GM19239 (cell line): ENCODE measurements around the gene CYFIP2.
A peak's percentile ranks its signal among the peaks of the same experiment; 100 is the strongest.

Source experiments
- DNase-seq: peaks from one replicate; pipeline ENCODE4 v3.0.0; 2011; ENCODE audit warnings: low spot score; ENCODE audit not compliant: insufficient read length
- FAIRE-seq: peaks from 2 replicates; lab custom pipeline; 2011; peaks lifted over from hg19 to GRCh38; lab: Jason Lieb, UNC

CYFIP2 gene

GRCh38 chr5:157253547-157253946 lies 12.4 kb upstream of the CYFIP2 start:
- no peak for FAIRE-seq
- no peak for DNase-seq

GRCh38 chr5:157258450-157258849 lies 7.5 kb upstream of the CYFIP2 start:
- DNase-seq: no peak

GRCh38 chr5:157259699-157260098 lies 6.2 kb upstream of the CYFIP2 start:
- DNase-seq (no peak), FAIRE-seq (no peak)

More at GRCh38 chr5:157258450-157258849, 7.5 kb upstream of the CYFIP2 start:
- no peak for FAIRE-seq

GRCh38 chr5:157263496-157264090 lies 2.3 kb upstream of the CYFIP2 start:
- FAIRE-seq (peak; percentile 65), DNase-seq (no peak)

GRCh38 chr5:157266286-157267007 lies 524 bp downstream of the CYFIP2 start:
- no peak for DNase-seq

GRCh38 chr5:157267025-157267424 lies 1.1 kb downstream of the CYFIP2 start:
- FAIRE-seq (peak; percentile 64), DNase-seq (no peak)

More at GRCh38 chr5:157266286-157267007, 524 bp downstream of the CYFIP2 start:
- no peak for FAIRE-seq

- DNase-seq (no peak), FAIRE-seq (no peak)
These were observed 2.0 kb downstream of the CYFIP2 start for GRCh38 chr5:157267761-157268480.

GRCh38 chr5:157269165-157269671 lies 3.3 kb downstream of the CYFIP2 start:
- FAIRE-seq (peak; percentile 31), DNase-seq (no peak)

GRCh38 chr5:157269761-157270272 lies 3.9 kb downstream of the CYFIP2 start:
- no peak for FAIRE-seq
- no peak for DNase-seq

GRCh38 chr5:157270771-157271170 lies 4.8 kb downstream of the CYFIP2 start:
- FAIRE-seq (no peak), DNase-seq (no peak)

GRCh38 chr5:157271740-157272271 lies 5.9 kb downstream of the CYFIP2 start:
- DNase-seq (no peak), FAIRE-seq (peak; percentile 100)

- FAIRE-seq (peak; percentile 100), DNase-seq (no peak)
These were observed 7.2 kb downstream of the CYFIP2 start for GRCh38 chr5:157273131-157273556.

- no peak for DNase-seq
- FAIRE-seq: peak; percentile 40
These were observed 9.5 kb downstream of the CYFIP2 start for GRCh38 chr5:157275403-157275802.

- DNase-seq (no peak), FAIRE-seq (no peak)
These were observed 12.6 kb downstream of the CYFIP2 start for GRCh38 chr5:157278319-157279037.

- DNase-seq (no peak), FAIRE-seq (no peak)
These were observed 13.8 kb downstream of the CYFIP2 start for GRCh38 chr5:157279605-157280239.

- FAIRE-seq (no peak), DNase-seq (no peak)
These were observed 15.0 kb downstream of the CYFIP2 start for GRCh38 chr5:157280927-157281326.

GRCh38 chr5:157282150-157282549 lies 16.2 kb downstream of the CYFIP2 start:
- FAIRE-seq: peak; percentile 82
- DNase-seq: no peak

GRCh38 chr5:157283434-157283833 lies 17.5 kb downstream of the CYFIP2 start:
- DNase-seq: no peak

GRCh38 chr5:157284458-157285212 lies 18.7 kb downstream of the CYFIP2 start:
- peak; percentile 14 for FAIRE-seq
- DNase-seq: no peak

More at GRCh38 chr5:157283434-157283833, 17.5 kb downstream of the CYFIP2 start:
- FAIRE-seq: peak; percentile 96
